Head of caudate nucleus (tissue), 42 donors: ENCODE results near the gene PRDM5.

Source experiments
- DNase-seq, 42 donors: peaks; one replicate each; pipeline versions ENCODE4 v3.0.0 to v3.0.0-alpha.2; 2020 to 2021; ENCODE audit warnings: mixed read lengths in 7 of 42
- intact Hi-C: fragments of 100-400 bp; cut with DNase I; formaldehyde crosslinking; loops from one replicate; pipeline ENCODE4 v1.15.0; 2022

The PRDM5 gene

DNA sequence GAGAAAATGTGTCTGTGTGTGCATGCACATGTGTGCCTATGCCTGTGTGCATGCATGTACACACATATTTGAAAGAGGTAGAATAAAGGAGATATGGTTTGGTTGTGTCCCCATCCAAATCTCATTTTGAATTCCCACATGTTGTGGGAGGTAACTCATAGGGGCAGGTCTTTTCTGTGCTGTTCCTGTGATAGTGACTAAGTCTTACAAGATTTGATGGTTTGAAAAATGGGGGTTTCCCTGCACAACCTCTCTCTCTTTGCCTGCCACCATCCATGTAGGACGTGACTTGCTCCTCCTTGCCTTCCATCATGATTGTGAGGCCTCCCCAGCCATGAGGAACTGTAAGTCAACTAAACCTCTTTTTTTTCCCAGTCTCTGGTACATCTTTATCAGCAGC is 87.2 kb downstream of the PRDM5 start:
- DNase-seq: no peak
- intact Hi-C loops: no loop called here

DNA sequence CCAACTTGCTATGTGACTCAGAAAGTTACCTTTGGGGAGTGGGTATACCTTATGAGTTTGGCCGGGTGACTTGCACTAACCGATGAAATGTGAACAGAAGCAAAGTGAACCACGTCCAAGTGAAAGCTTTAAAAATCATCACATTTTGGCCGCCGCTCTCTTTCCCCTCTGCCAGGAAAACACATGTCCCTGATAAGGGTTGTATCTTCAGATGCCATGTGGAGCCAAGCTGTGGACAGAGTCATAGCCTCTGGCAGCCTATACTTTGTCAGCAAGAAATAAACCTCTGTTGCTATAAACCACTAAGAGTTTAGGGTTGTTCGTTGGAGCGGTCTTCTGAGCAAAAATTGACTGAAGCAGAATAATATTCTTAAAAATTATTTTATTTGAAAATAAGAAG is 92.3 kb downstream of the PRDM5 start:
- DNase-seq: no peak
- intact Hi-C loops: no loop called here

DNA sequence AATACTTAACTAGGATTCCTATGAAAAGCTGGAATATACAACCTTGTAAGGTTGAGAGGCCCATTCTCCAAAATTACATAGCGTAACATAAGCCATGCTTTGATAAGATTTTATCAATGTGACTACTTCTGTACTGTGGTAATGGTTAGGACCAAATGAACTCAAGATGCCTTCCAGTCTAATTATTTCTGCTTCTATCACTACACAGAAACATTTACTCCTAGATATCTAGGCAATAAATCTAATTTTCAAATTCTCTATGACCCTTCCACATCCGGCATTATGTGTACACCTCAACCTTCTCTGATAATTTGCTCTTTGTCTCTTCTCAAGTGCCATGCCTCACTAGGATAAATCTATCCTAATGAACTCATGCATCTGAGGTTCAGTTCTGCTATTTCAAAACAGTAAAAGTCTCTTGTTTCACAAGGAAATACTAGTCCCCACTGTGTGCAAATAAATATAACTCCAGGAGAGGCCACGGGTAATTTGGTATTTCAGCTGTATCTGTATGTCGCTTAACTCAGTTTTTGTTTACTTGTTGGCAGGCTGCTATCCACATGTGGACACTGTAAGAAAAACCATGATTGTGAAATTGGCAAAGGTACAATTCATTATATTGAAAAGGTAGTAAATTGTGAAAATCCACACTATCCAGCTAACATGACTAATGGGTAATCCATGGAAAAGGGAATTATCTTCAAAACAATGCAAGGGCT is 93.3 kb downstream of the PRDM5 start:
- intact Hi-C loops: no loop called here
- DNase-seq: no peak

DNA sequence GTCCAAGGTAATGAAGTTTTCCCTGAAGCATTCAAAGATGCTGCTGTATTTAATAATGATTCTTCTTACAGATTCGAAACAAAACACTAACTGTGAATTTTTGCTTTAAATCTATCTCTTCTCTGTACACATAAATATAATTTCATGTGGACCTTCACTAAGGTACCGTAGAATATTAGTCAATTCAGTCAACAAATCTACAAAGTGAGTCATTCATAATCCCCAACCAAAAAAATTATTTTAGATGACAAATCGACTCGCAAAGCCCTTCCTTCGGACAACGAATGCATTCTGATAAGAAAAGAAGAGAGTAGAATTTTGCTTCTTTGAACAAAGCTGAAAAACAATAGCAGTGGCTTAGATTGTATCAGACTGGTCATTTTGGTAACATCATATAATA is 95.7 kb downstream of the PRDM5 start:
- no peak for DNase-seq
- intact Hi-C loops: no loop called here

DNA sequence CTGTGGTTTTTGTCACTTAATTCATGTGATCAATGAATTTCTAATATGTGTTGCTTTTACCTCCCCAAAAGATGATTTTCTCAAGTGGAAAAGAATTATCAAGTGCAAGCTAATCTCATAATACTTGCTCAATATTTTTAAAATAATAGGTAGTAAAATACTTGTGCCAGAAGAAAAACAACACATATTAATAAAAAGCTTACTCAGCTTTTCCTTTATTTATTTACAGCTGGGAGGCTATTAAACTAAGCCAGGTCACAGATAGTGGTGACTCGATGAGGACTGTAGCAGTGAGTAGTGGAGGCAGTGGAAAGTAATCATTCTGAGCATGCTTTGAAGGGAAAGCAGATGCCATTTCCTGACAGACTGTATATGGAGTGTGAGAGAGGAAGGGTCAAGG is 96.1 kb downstream of the PRDM5 start:
- DNase-seq: no peak
- intact Hi-C loops: no loop called here

DNA sequence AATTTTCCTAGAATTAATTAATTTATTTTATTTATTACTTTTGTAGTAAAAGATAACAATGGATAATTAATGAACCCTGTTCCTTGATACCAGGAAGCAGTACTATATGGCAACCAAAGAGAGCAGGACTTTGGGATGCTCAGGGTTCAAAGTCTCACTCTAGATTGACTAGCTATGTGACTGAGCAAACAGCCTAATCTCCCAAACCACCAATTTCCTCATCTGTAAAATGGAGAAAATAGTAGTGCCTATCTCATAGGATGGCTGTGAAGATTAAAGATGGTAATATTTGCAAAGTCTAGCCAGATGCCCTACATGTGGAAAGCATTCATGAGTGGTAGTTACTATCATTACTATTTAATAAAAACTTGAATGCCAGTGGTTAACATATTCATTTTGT is 97.6 kb downstream of the PRDM5 start:
- DNase-seq: no peak
- intact Hi-C loops: no loop called here

DNA sequence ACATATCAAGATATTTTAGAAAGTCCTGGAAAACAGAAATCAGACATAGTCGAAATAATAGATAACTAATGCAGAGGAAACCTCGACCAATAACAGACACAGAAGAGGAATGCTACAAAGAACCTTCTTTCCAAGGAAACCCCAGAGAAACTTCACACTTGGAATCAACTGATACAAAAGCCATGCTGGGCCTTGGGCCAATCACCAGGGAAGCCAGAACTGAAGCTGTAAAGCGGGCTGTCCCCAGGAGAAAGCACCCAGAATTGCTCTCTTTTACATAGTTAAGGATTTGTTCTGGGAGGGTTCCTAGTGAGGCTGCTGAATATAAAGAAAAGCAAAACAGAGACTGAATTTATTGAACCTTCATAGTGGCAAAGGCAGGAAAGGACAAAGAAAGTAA is 100.5 kb downstream of the PRDM5 start:
- intact Hi-C loops: no loop called here
- peak in 17 of 42 donors; percentile 5 to 52 (median 27) for DNase-seq

DNA sequence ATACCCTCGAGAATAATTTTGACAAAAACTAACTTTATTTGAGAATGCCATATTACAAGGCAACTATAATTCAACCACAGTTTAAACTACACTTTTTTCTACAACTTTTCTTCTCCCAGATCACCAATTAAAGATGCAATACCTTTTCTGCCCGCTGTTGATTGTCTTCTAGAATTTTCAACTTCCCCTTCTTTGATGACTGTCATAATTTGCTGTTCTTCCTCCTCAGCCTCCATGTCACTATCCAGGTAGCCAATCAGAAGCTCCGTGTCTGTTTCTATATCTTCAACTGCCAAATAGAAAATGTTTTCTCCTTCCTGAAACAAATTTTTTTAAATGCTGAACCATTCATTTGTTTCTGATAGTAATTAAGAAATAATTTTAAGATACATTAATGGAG is 101.5 kb downstream of the PRDM5 start:
- no peak for DNase-seq

DNA sequence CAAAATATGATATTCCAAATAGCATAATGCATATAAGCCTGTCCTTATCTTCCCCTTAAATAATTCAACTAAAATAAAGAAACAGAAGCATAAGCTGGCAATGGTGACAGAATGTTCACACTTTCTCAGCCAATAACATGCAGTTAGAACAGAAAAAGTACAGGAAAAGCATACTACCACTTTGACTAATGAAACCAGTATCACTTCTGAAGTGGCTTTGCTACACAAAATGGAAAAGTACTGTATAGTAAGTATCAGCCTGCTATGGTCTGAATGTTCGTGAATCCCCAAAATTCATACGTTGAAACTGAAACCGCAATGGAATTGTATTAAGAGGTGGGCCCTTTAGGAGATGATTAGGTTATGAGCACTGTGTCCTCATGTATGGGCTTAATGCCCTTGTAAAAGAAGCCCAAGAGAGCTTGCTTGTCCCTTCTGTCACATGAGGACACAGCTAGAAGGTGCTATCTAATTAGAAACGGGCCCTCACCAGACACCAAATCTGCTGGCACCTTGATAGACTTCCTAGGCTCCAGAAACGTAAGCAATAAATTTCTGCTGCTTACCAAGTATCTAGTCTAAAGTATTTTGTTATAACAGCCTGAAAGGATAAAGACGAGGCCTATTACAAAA is 102.6 kb downstream of the PRDM5 start:
- no peak for DNase-seq
- intact Hi-C loops: no loop called here

More for the DNA sequence above, 101.5 kb downstream of the PRDM5 start:
- intact Hi-C loops: no loop called here

DNA sequence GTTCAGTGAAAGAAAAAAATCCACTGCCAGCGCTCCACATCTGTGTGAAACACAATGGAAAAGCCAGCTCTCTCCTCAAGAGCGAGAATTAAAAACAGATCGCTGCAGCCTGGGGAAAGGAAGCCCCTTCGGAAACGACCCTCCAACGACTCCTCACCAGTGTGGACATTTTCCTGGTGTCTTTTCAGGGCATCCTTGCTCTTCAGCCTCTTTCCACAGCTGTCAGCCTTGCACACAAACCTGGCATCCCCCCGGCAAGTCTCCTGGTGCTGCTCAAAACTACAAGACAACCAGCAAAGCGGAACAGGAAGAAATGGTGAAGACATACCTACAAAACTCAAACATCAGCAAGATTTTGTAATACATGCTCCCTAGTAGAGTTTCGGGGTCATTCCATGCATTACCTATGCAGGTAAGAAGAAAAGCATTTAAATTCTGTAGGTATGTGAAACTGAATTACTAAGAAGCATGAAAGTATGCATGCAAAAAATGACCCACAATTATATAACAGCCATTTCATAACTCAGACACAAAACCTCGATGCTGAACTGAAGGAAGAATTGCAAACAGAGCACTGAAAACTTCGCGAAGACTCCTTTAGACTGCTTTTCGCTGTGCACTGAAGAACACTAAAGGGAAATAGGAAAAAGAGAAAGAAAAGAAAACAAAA is 106.1 kb downstream of the PRDM5 start:
- DNase-seq: no peak

DNA sequence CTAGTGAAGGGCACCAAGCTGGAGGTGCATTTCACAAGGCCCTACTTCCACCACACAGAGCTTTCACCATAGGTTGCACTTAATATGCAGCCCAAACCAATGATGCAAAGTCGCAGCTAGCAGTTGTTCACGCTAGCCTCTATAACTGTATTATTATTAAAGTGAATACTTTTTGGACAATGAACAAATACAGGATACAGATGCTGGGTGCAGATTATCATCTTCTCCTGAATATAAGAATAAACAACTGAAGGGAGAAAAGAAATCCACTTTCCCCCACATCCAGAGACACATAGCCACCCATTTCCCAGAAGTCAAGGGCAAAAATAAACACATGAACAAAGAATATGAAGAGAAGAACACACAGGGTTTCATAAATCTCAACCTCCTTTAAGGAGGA is 107.2 kb downstream of the PRDM5 start:
- intact Hi-C loops: no loop called here
- DNase-seq: no peak

More for the DNA sequence above, 106.1 kb downstream of the PRDM5 start:
- intact Hi-C loops: no loop called here

DNA sequence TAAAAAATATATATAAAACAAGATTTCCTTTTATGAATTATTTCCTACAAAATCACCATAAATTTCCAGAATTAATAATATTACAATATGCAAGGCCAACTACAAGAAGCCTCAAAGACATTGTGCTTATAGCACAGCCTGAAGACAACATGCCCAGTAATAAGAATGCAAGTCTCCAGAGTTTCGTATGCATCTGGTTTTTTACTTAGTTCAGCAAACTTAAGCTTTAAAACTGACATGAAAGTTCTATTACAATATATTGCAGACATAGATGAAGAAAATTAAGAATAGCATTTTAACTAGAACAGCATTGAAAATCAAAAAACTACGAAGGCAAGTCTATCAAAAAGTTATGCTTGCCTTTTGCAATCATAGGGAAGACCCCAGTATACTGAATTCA is 107.6 kb downstream of the PRDM5 start:
- intact Hi-C loops: no loop called here
- DNase-seq: no peak

DNA sequence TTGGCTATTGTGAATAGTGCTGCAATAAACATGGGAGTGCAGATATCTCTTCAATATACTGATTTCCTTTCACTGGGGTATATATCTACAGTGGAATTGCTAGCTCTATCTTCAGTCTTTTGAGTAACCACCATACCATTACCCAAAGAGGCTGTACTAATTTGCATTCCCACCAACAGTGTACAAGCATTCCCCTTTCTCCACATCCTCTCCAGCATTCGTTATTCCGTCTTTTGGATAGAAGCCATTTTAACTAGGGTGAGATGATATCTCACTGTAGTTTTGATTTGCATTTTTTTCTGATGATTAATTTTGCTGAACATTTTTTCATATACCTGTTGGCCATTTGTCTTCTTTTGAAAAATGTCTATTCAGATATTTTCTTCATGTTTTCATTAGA is 110.3 kb downstream of the PRDM5 start:
- DNase-seq: no peak
- intact Hi-C loops: no loop called here

DNA sequence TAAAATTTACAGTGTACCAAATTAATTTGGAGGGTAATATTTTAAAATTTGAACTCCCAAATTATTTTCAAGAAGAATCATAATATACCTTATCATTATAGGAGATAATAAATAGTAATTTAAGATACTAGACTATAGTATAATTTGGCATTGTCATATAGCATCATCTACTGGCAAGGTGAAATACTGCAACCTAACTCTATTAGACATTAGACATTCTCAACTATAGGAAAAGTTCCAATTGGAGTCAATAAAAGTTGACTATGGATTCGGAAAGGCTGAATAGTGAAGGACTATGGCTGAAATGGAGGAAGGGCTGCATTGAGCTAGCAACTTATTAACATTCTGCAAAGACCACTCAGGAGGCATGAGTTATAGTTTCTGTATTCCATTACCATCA is 113.0 kb downstream of the PRDM5 start:
- DNase-seq: no peak
- intact Hi-C loops: no loop called here

DNA sequence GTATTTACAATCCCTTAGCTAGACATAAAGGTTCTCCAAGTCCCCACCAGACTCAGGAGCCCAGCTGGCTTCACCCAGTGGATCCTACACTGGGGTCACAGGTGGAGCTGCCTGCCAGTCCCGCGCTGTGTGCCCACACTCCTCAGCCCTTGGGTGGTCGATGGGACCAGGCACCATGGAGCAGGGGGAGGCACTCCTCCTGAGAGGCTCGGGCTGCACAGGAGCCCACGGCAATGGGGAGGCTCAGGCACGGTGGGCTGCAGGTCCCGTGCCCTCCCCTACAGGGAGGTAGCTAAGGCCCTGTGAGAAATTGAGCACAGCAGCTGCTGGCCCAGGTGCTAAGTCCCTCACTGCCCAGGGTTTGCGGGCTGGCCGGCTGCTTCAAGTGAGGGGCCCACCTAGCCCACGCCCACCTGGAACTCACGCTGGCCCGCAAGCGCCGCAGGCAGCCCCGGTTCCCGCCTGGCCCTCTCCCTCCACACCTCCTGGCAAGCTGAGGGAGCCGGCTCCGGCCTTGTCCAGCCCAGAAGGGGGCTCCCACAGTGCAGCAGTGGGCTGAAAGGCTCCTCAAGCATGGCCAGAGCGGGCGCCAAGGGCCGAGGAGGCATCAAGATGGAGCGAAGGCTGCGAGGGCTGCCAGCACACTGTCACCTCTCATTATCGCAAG is 113.9 kb downstream of the PRDM5 start:
- no peak for DNase-seq
- intact Hi-C loops: no loop called here

DNA sequence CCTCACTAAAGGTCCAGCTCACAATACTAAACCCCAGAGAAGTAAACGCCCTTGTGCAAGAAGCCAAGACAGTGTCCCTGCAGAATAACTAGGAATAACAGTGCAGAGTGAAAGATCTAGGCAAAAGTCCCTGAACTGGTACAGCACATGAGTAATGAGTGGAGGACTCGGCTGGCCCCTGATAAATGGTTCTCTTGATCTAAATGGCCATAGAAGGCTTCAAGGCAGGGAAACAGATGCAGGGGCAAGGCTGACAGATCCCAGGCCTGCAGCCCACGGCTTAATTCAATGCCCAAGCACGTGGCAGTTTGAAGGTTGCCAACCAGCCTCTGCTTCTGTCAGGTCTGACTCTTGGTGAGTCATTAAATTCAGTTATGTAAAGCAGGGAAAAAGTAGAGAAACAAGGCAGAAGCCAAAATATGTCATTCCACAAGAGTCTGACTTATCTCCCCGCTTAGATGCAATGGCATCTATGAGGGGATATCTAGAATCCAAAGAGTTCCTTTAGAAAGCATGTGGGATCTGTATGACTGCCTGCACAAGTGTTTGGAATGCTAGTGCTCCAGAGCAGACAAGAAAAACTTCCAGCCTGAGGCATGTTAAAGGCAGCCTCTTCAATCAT is 121.3 kb downstream of the PRDM5 start:
- intact Hi-C loops: no loop called here
- peak in 30 of 42 donors; percentile 2 to 77 (median 34) for DNase-seq

DNA sequence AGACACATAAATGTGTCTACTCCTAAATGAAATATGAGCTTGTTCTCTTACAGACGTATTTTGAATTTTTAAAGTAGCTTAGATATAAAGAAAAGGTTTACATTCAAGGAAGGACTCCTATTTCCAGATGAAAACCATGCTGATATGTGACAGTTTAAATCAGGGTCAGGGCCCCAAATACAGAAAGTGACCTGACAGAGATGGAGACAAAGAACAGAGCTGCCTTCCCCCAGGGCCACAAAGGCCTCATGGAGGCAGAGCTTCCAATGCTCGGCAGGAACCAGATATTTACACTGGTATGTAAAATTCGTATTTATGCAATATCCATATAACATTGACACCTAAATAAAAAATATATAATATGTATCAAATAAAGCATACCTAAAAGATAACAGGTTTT is 124.0 kb downstream of the PRDM5 start:
- DNase-seq: no peak
- intact Hi-C loops: no loop called here

DNA sequence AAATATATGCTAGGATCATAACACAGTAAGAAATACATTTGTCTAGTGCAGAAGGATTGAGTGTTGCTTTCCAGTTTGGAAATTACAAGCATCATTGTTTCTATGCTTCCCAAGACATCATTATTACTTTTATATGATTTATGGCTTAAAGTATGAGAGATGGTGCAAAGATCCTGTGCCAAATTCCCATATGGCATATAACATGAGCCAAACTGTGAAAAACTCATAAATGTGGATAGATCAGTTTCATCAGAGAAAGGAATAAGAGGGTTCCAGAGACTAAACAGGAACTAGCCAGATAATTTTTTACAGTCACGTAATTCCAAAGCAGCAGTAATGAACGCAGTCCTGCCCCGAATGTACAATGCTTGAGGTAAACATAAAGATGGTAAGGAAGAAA is 126.3 kb downstream of the PRDM5 start:
- DNase-seq: no peak
- intact Hi-C loops: no loop called here

DNA sequence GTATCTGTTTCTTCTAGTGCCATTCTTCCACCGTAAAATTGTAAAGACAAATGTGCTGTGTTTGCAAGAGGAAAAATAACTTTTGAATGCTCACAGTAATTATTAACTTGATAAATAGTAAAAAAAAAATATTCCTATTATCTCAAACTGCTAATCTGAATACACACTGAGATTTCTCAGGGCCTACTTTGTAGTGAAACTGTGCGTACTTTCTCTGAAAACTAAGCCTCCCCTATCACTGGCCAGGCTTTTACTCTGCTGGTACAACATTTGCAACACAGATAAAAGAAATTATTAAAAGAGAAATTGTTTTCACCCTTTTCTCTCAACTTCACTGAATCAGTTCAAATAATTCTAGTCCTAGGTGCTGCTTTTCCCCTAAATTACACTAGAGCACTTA is 137.3 kb downstream of the PRDM5 start:
- intact Hi-C loops: no loop called here
- no peak for DNase-seq

DNA sequence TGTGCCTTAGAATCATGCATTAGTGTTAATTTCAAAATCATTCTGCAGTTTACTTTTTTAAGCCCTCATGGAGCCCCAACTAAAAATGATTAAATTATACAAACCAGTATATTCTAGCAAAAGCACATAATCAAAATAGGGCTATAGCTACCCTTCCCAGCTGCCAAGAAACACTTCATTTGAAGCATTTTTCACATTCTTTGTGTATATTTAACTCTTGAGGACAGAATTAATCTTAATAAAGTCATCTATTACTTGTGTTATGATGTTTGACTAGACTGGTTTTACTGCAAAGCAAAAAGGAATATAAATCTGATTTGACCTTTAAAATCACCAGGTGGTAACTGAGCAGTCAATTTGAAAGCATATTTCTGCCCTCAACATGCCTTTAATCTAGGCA is 145.1 kb downstream of the PRDM5 start:
- no peak for DNase-seq
- intact Hi-C loops: no loop called here
